Hematopoietic multipotent progenitor cell treated with erythropoietin and hydrocortisone succinate and interleukin-3 and kit ligand, for 4 days (in vitro differentiated cells): Measurements from ENCODE around the gene CYP4X1.
A peak's percentile ranks its signal among the peaks of the same experiment; 100 is the strongest.
"Not testable (repeated sequence)": the region's sequence is repeated elsewhere in the genome, so short reads cannot be mapped to it uniquely, and the experiment has no call there.

Source experiments
- DNase-seq: peaks from one replicate; pipeline ENCODE4 v3.0.0-alpha.2; 2015

CYP4X1 gene

GRCh38 chr1:47069509-47069908 lies 46.0 kb downstream of the CYP4X1 start:
- not testable (repeated sequence) for DNase-seq

- DNase-seq, result peak; percentile 61
Measured at GRCh38 chr1:47089356-47089755, 65.9 kb downstream of the CYP4X1 start.

GRCh38 chr1:47091476-47091875 lies 68.0 kb downstream of the CYP4X1 start:
- DNase-seq, result not testable (repeated sequence)
